Measurements from ENCODE around the gene ARHGAP4.

The ARHGAP4 gene

DNA sequence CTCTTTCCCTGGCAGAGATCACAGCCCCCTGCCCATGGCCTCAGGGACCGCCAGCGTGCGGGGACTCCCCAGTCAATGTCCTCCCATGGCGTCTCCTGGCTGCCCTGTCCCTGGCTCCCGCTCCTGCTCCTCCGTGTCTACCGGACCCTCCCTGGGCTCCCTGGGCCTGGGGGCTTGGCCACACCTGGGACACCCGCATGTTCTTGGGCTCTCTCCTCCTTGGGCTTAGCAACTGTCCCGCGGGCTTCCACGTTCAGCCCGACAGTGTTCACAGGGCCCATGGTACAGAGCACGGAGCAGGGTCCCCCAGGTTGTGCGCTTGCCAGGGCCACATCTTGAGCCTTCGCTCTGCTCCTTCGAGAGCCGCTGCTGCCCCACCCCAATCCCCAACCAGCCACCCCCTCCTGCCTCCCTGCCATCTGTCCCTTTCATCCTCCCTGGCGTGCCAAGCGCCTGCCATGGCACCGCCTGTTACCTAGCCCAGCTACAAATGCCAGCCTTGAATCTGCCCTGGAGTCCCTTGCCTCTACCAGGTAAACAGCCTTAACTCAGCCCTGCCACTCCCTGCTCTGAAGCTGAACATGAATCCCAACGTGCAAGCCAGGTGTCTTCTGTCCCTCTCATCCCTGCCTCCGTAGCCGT is 17.7 kb downstream of the ARHGAP4 start:
- TF ChIP-seq, protein P1, sequence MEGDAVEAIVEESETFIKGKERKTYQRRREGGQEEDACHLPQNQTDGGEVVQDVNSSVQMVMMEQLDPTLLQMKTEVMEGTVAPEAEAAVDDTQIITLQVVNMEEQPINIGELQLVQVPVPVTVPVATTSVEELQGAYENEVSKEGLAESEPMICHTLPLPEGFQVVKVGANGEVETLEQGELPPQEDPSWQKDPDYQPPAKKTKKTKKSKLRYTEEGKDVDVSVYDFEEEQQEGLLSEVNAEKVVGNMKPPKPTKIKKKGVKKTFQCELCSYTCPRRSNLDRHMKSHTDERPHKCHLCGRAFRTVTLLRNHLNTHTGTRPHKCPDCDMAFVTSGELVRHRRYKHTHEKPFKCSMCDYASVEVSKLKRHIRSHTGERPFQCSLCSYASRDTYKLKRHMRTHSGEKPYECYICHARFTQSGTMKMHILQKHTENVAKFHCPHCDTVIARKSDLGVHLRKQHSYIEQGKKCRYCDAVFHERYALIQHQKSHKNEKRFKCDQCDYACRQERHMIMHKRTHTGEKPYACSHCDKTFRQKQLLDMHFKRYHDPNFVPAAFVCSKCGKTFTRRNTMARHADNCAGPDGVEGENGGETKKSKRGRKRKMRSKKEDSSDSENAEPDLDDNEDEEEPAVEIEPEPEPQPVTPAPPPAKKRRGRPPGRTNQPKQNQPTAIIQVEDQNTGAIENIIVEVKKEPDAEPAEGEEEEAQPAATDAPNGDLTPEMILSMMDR (IDR thresholded peaks at IDR 0.05; ENCODE audit: low read depth, low read length, missing control alignments) = no peak
- no peak for DNase-seq (ENCODE audit: low read depth)
- H3K4me3 ChIP-seq (ENCODE audit: low read depth, low read length) = no peak overlapping the region
- in situ Hi-C loops (cut with HindIII; ENCODE audit: low sequenced_read_pairs) = no loop called here

DNA sequence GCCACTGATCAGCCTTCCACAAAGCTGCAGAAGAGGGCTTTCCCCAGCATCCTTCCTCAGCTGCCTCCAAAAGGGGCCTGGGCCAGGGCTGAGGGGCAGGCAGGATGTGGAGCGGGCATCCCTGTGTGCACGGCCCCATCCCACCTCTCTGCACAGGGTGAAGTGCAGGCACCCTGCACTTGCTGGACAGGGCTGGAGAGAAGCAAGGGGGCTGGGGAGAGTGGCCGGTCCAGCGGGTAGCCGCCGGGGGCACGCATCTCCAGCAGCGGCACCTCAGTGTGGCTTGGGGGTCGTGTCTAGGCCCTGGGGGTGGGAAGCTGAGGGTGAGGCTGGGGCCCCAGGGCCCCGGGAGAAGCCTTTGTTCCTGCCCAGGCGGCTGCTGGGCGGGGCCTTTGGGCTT is 18.6 kb downstream of the ARHGAP4 start:
- in situ Hi-C loops (cut with HindIII; ENCODE audit: low sequenced_read_pairs) = no loop called here
- TF ChIP-seq, protein P1 (IDR thresholded peaks at IDR 0.05; ENCODE audit: low read depth, low read length, missing control alignments) = no peak
- no peak for DNase-seq (ENCODE audit: low read depth)

DNA sequence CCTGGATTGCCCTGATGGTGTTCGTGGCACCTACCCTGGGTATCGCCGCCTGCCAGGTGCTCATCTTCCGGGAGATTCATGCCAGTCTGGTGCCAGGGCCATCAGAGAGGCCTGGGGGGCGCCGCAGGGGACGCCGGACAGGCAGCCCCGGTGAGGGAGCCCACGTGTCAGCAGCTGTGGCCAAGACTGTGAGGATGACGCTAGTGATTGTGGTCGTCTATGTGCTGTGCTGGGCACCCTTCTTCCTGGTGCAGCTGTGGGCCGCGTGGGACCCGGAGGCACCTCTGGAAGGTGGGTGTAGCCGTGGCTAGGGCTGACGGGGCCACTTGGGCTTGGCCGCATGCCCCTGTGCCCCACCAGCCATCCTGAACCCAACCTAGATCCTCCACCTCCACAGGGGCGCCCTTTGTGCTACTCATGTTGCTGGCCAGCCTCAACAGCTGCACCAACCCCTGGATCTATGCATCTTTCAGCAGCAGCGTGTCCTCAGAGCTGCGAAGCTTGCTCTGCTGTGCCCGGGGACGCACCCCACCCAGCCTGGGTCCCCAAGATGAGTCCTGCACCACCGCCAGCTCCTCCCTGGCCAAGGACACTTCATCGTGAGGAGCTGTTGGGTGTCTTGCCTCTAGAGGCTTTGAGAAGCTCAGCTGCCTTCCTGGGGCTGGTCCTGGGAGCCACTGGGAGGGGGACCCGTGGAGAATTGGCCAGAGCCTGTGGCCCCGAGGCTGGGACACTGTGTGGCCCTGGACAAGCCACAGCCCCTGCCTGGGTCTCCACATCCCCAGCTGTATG is 19.7 kb downstream of the ARHGAP4 start:
- DNase-seq (ENCODE audit: low read depth) = no peak
- in situ Hi-C loops (cut with HindIII; ENCODE audit: low sequenced_read_pairs) = no loop called here
- no peak overlapping the region for H3K4me3 ChIP-seq (ENCODE audit: low read depth, low read length)
- TF ChIP-seq, protein P1 (IDR thresholded peaks at IDR 0.05; ENCODE audit: low read depth, low read length, missing control alignments) = no peak

More for the DNA sequence above, 18.6 kb downstream of the ARHGAP4 start:
- no peak overlapping the region for H3K4me3 ChIP-seq (ENCODE audit: low read depth, low read length)

DNA sequence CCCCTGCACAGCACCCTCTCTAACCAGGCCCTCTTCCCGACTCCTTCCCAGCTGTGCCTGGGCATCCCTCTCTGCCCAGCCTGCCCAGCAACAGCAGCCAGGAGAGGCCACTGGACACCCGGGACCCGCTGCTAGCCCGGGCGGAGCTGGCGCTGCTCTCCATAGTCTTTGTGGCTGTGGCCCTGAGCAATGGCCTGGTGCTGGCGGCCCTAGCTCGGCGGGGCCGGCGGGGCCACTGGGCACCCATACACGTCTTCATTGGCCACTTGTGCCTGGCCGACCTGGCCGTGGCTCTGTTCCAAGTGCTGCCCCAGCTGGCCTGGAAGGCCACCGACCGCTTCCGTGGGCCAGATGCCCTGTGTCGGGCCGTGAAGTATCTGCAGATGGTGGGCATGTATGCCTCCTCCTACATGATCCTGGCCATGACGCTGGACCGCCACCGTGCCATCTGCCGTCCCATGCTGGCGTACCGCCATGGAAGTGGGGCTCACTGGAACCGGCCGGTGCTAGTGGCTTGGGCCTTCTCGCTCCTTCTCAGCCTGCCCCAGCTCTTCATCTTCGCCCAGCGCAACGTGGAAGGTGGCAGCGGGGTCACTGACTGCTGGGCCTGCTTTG is 20.5 kb downstream of the ARHGAP4 start:
- in situ Hi-C loops (cut with HindIII; ENCODE audit: low sequenced_read_pairs) = no loop called here
- TF ChIP-seq, protein P1 (IDR thresholded peaks at IDR 0.05; ENCODE audit: low read depth, low read length, missing control alignments) = no peak
- DNase-seq (ENCODE audit: low read depth) = no peak
- no peak overlapping the region for H3K4me3 ChIP-seq (ENCODE audit: low read depth, low read length)

DNA sequence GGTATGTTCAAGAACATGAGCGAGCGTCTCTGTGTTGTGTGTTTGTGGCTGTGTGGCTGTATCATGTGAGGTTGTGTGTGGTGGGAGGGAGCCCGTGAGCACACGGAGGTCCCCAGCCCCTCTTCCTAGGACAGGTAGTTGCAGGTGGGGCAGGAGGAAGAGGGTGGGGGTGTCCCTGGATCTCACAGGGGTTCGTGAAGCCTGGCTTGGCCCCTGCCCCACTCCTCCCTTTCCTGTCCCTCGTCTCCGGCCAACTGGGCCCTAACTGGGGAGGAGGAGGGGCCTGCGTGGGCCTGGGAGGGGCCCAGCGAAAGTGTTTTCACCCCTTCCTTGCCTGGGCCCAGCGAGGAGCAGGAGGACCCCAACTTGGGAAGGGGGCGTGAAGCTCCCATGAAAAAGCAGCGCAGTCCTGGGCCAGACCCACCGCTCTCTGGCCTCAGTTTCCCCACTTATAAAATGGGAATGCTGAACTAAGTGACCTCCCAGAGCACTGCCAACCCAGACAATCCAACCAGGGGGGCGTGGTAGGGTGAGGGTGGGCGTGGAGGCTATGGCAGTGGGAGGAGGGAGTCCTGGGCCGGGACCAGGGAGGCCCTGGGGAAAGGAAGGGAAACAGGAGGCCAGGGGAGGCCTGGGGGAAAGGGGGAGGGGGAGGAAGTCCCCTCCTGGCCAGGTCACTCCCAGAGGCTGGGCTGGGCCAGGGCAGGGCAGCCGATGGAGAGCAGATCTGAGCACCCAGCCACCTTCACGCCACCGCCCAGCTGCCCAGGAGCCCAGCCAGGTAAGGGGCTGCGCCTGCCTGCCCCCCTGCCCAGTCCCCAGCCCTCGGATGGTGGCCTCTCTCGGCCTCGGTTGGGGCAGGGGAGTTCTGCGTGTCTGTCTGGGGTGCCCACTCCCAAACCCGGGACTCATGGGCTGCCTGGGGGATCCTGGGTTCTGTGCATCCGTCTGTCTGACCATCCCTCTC is 21.8 kb downstream of the ARHGAP4 start, which contains the start of gene AVPR2:
TSS of gene AVPR2 (plus strand) at position 683 of the 967 bp plus-strand sequence. CDS start 473 bp downstream, outside the sequence.
- DNase-seq (ENCODE audit: low read depth) = no peak
- H3K4me3 ChIP-seq (ENCODE audit: low read depth, low read length) = no peak within 1 kb of the TSS
- in situ Hi-C loops (cut with HindIII; ENCODE audit: low sequenced_read_pairs) = no loop called here
- TF ChIP-seq, protein P1 (IDR thresholded peaks at IDR 0.05; ENCODE audit: low read depth, low read length, missing control alignments) = no peak
